OCI-LY3 (cell line): ENCODE results near the gene CFAP47.

Experiments used
- EZH2phosphoT487 ChIP-seq: fragments of 200-600 bp; shearing (Covaris generic); IDR thresholded peaks from 2 replicates; pipeline ENCODE4 v1.6.1; 2018; ENCODE audit warnings: antibody characterized with exemption, mixed run types, low read depth
- TF ChIP-seq, protein P1 (sequence below): fragments of 200-600, 300-600 bp; sonication (generic); IDR thresholded peaks from 2 replicates; pipeline ENCODE4 v1.5.1; 2014; ENCODE audit warnings: antibody characterized with exemption, low read length, low read depth

- TF ChIP-seq, protein P1, sequence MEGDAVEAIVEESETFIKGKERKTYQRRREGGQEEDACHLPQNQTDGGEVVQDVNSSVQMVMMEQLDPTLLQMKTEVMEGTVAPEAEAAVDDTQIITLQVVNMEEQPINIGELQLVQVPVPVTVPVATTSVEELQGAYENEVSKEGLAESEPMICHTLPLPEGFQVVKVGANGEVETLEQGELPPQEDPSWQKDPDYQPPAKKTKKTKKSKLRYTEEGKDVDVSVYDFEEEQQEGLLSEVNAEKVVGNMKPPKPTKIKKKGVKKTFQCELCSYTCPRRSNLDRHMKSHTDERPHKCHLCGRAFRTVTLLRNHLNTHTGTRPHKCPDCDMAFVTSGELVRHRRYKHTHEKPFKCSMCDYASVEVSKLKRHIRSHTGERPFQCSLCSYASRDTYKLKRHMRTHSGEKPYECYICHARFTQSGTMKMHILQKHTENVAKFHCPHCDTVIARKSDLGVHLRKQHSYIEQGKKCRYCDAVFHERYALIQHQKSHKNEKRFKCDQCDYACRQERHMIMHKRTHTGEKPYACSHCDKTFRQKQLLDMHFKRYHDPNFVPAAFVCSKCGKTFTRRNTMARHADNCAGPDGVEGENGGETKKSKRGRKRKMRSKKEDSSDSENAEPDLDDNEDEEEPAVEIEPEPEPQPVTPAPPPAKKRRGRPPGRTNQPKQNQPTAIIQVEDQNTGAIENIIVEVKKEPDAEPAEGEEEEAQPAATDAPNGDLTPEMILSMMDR: no peak
- no peak for TF ChIP-seq EZH2phosphoT487
These were observed 515.0 kb downstream of the CFAP47 start for GRCh38 chrX:36434522-36434921.
